Activated gamma-delta T cell treated with Interleukin-2 at 50 U/mL for 16 hours (primary cell): ENCODE data around the gene CLASP2.
"Not testable (repeated sequence)": the region's sequence is repeated elsewhere in the genome, so short reads cannot be mapped to it uniquely, and the experiment has no call there.

ENCODE experiments used
- DNase-seq: peaks from one replicate; pipeline ENCODE4 v3.0.0-alpha.2; 2020

CLASP2 gene

GRCh38 chr3:33538678-33539339 lies 179.2 kb downstream of the CLASP2 start:
- no peak for DNase-seq

- DNase-seq = no peak
Observed at GRCh38 chr3:33537133-33537532, 180.9 kb downstream of the CLASP2 start.

GRCh38 chr3:33526787-33527186 lies 191.3 kb downstream of the CLASP2 start:
- DNase-seq = no peak

- DNase-seq = no peak
Observed at GRCh38 chr3:33525232-33525631, 192.8 kb downstream of the CLASP2 start.

GRCh38 chr3:33523093-33523667 lies 194.9 kb downstream of the CLASP2 start:
- no peak for DNase-seq

GRCh38 chr3:33521736-33522135 lies 196.3 kb downstream of the CLASP2 start:
- no peak for DNase-seq

- DNase-seq = no peak
Observed at GRCh38 chr3:33513262-33513863, 204.7 kb downstream of the CLASP2 start.

- no peak for DNase-seq
Observed at GRCh38 chr3:33505027-33505426, 213.0 kb downstream of the CLASP2 start.

- DNase-seq = no peak
Observed at GRCh38 chr3:33496449-33496848, 221.6 kb downstream of the CLASP2 start.

- no peak for DNase-seq
Observed at GRCh38 chr3:33491721-33492120, 226.3 kb downstream of the CLASP2 start.

GRCh38 chr3:33490641-33491241 lies 227.3 kb downstream of the CLASP2 start:
- no peak for DNase-seq

GRCh38 chr3:33488683-33489082 lies 229.4 kb downstream of the CLASP2 start:
- no peak for DNase-seq

GRCh38 chr3:33488246-33488645 lies 229.8 kb downstream of the CLASP2 start:
- DNase-seq = no peak

- no peak for DNase-seq
Observed at GRCh38 chr3:33482111-33482521, 235.9 kb downstream of the CLASP2 start.

GRCh38 chr3:33474896-33475295 lies 243.2 kb downstream of the CLASP2 start:
- no peak for DNase-seq

GRCh38 chr3:33473813-33474212 lies 244.2 kb downstream of the CLASP2 start:
- DNase-seq = no peak

GRCh38 chr3:33467786-33468185 lies 250.3 kb downstream of the CLASP2 start:
- no peak for DNase-seq

- DNase-seq = no peak
Observed at GRCh38 chr3:33461097-33461496, 257.0 kb downstream of the CLASP2 start.

GRCh38 chr3:33459577-33459976 lies 258.5 kb downstream of the CLASP2 start:
- DNase-seq = not testable (repeated sequence)

- DNase-seq = no peak
Observed at GRCh38 chr3:33458446-33458845, 259.6 kb downstream of the CLASP2 start.

- DNase-seq = no peak
Observed at GRCh38 chr3:33456756-33457155, 261.3 kb downstream of the CLASP2 start.

- no peak for DNase-seq
Observed at GRCh38 chr3:33453331-33453761, 264.7 kb downstream of the CLASP2 start.

- not testable (repeated sequence) for DNase-seq
Observed at GRCh38 chr3:33451994-33452393, 266.1 kb downstream of the CLASP2 start.

GRCh38 chr3:33447958-33448357 lies 270.1 kb downstream of the CLASP2 start:
- no peak for DNase-seq
